Esophagus muscularis mucosa (tissue), 4 donors: ENCODE results near the gene MACROD2. TPM values are rescaled to one million over a fixed set of nuclear protein-coding genes. Genes with fewer than 3 reads are reported as not detected.

Experiments used
- DNase-seq: peaks from one replicate; pipeline ENCODE4 v3.0.0-alpha.2; 2017; ENCODE audit errors: extremely low spot score
- H3K27ac ChIP-seq, 4 donors: fragments of 200-600 bp; sonication (generic); replicated peaks in 1 of 4; 1 replicate in 3 of 4; 2 replicates in 1 of 4; pipeline ENCODE4 v1.5.1; 2016 to 2019; ENCODE audit warnings: mild to moderate bottlenecking in 1 of 4
- H3K27me3 ChIP-seq, 4 donors: fragments of 200-600 bp; sonication (generic); one replicate each; pipeline versions ENCODE4 v1.5.1 to v1.6.0; 2016 to 2019
- H3K36me3 ChIP-seq, 4 donors: fragments of 200-600 bp; sonication (generic); one replicate each; pipeline ENCODE4 v1.5.1; 2016 to 2019
- H3K4me1 ChIP-seq, 4 donors: fragments of 200-600 bp; sonication (generic); one replicate each; pipeline ENCODE4 v1.5.1; 2016 to 2019
- H3K4me3 ChIP-seq, 4 donors: fragments of 200-600 bp; sonication (generic); 1 replicate in 2 of 4; 2 replicates in 2 of 4; pipeline ENCODE4 v1.5.1; 2016 to 2019; ENCODE audit warnings: mild to moderate bottlenecking in 4 of 4, moderate library complexity in 1 of 4
- H3K9me3 ChIP-seq, 4 donors: fragments of 200-600 bp; sonication (generic); 1 replicate in 3 of 4; 2 replicates in 1 of 4; pipeline ENCODE4 v1.5.1; 2016 to 2019
- EP300 ChIP-seq: sonication (generic); formaldehyde crosslinking; IDR thresholded peaks from one replicate; pipeline ENCODE4 v1.6.1; 2017; ENCODE audit warnings: antibody characterized with exemption
- POLR2A ChIP-seq: fragments of 450-650 bp; IDR thresholded peaks from one replicate; pipeline ENCODE4 v1.6.1; 2017; ENCODE audit warnings: antibody characterized with exemption, moderate library complexity, mild to moderate bottlenecking, low read depth
- POLR2AphosphoS5 ChIP-seq, 2 donors: sonication (generic); formaldehyde crosslinking; IDR thresholded peaks; one replicate each; pipeline ENCODE4 v1.6.1; 2017; ENCODE audit warnings: antibody characterized with exemption in 2 of 2
- WGBS: methylation state at CpG from one replicate; pipeline ENCODE4 v1.1.5; 2018; 5-methylcytosine and 5-hydroxymethylcytosine counted together
- intact Hi-C: fragments of 100-400 bp; cut with DNase I; formaldehyde crosslinking; loops from one replicate; pipeline ENCODE4 v1.15.1; 2023
- total RNA-seq, 4 donors: library from RNA; depleted of rRNA; stranded (reverse); fragments of >200 nt; gene quantifications; one replicate each; pipeline versions ENCODE4 v1.1.0 to v1.2.1, GENCODE V29; 2016
- TF ChIP-seq, protein P1 (sequence below), 3 experiments: fragments of 200-600 bp in 2 of 3; fragments of 450-650 bp in 1 of 3; sonication (generic) in 2 of 3; IDR thresholded peaks; one replicate each; pipeline ENCODE4 v1.5.1; 2017 to 2019; ENCODE audit warnings: antibody characterized with exemption in 3 of 3, mild to moderate bottlenecking in 2 of 3, moderate library complexity in 1 of 3

MACROD2 gene
- total RNA-seq, 4 donors from 2014 or later, result 1.4 to 3.6 (median 2.6) TPM

DNA sequence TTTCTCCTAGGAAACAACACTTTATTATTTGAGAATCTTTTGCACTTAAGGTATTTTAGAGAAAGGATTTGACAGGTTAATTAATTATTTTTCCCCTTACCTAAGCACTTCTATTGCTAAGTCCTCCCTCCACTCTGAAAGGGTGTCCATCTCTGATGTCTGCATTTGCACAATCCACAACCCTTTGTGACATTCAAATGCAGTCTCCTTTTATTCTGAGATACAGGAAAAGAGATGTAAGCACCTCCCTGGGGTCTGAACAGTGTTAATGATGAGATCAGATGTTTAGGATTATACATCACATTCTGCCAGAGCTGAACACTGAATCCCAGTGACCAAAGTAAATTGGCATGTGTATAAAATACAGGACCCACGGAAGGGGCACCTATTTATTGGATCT is 1206.3 kb downstream of the MACROD2 start:
- peaks cover 0 to 4% (median 0%) of the 10 kb centered on the region in 4 donors for H3K9me3 ChIP-seq

DNA sequence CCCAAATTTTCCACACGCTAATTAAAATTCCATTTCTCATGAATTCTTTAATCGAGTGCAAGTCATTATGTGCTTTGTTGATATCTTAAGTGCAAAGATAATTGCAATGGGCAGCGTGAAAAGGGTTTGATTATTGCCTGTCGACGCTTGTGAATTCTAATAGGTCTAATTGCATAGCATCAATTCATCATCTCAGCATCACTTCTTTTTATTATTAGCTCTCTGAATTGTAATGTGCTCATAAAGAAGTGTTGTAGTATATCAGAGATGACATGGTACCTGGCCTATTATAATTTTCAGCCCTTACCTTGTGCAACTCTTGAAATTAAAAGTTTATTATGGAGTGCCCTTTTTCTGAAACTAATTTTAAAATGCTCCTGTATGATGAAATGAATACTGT is 1208.9 kb downstream of the MACROD2 start:
- 90% methylated on average over 5 of the region's 5 CpGs for WGBS
- intact Hi-C loops, result no loop called here
- H3K36me3 ChIP-seq, result no peaks in the 10 kb centered on the region
- H3K9me3 ChIP-seq, result peaks cover 0 to 9% (median 2%) of the 10 kb centered on the region in 4 donors
- no peak overlapping the region for H3K4me3 ChIP-seq
- H3K4me1 ChIP-seq, result no peaks in the 10 kb centered on the region
- H3K27ac ChIP-seq, result no peak overlapping the region
- no peaks in the 10 kb centered on the region for H3K27me3 ChIP-seq
- no peak for TF ChIP-seq POLR2AphosphoS5 (IDR thresholded peaks at IDR 0.05)
- no peak for TF ChIP-seq EP300
- no peak for TF ChIP-seq POLR2A
- TF ChIP-seq, protein P1, sequence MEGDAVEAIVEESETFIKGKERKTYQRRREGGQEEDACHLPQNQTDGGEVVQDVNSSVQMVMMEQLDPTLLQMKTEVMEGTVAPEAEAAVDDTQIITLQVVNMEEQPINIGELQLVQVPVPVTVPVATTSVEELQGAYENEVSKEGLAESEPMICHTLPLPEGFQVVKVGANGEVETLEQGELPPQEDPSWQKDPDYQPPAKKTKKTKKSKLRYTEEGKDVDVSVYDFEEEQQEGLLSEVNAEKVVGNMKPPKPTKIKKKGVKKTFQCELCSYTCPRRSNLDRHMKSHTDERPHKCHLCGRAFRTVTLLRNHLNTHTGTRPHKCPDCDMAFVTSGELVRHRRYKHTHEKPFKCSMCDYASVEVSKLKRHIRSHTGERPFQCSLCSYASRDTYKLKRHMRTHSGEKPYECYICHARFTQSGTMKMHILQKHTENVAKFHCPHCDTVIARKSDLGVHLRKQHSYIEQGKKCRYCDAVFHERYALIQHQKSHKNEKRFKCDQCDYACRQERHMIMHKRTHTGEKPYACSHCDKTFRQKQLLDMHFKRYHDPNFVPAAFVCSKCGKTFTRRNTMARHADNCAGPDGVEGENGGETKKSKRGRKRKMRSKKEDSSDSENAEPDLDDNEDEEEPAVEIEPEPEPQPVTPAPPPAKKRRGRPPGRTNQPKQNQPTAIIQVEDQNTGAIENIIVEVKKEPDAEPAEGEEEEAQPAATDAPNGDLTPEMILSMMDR (IDR thresholded peaks at IDR 0.05), result no peak
- no peak for DNase-seq

More for the DNA sequence above, 1206.3 kb downstream of the MACROD2 start:
- TF ChIP-seq, protein P1 (IDR thresholded peaks at IDR 0.05), result no peak
- TF ChIP-seq POLR2AphosphoS5 (IDR thresholded peaks at IDR 0.05) (no peak), POLR2A (no peak), EP300 (no peak)
- Histone ChIP-seq H3K4me3 (no peak overlapping the region), H3K27me3 (no peaks in the 10 kb centered on the region), H3K36me3 (no peaks in the 10 kb centered on the region), H3K4me1 (no peaks in the 10 kb centered on the region), H3K27ac (no peak overlapping the region)
- DNase-seq, result no peak
- WGBS, result 81% methylated on average over 1 of the region's 1 CpG
- intact Hi-C loops, result no loop called here

GRCh38 chr20:15205028-15205427 is 1209.7 kb downstream of the MACROD2 start:
- no peak for TF ChIP-seq POLR2AphosphoS5 (IDR thresholded peaks at IDR 0.05)
- TF ChIP-seq, protein P1 (IDR thresholded peaks at IDR 0.05), result no peak
- no peak for TF ChIP-seq EP300
- no peak for TF ChIP-seq POLR2A
- H3K4me3 ChIP-seq, result no peak overlapping the region
- 70% methylated on average over 2 of the region's 2 CpGs for WGBS
- no peak for DNase-seq
- intact Hi-C loops, result no loop called here
- H3K27ac ChIP-seq, result no peak overlapping the region
- H3K9me3 ChIP-seq, result peaks cover 0 to 9% (median 2%) of the 10 kb centered on the region in 4 donors
- no peaks in the 10 kb centered on the region for H3K4me1 ChIP-seq
- no peaks in the 10 kb centered on the region for H3K27me3 ChIP-seq
- H3K36me3 ChIP-seq, result no peaks in the 10 kb centered on the region

DNA sequence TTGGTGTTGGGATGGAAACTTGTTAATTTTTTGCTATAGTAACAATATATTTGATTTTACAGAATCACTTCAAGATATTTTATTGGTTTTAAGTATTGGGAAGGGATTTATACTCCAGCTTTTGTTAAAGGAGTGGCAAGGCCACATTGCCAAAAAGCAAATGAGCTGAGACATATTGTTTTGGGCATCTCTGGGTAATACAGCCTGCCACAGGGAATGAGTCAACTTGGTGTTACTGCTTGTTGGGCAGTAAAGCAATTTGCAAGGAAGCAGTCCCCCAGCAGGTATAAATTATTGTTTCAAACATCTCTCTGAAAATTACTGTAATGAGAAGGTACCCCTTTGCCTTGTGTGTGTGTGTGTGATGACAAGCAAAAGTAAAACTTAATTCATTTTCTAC is 1210.4 kb downstream of the MACROD2 start:
- no peak for TF ChIP-seq EP300
- no peak for TF ChIP-seq POLR2AphosphoS5 (IDR thresholded peaks at IDR 0.05)
- TF ChIP-seq POLR2A, result no peak
- TF ChIP-seq, protein P1 (IDR thresholded peaks at IDR 0.05), result no peak
- no peak overlapping the region for H3K27ac ChIP-seq
- no peaks in the 10 kb centered on the region for H3K4me1 ChIP-seq
- no peaks in the 10 kb centered on the region for H3K27me3 ChIP-seq
- H3K4me3 ChIP-seq, result no peak overlapping the region
- H3K9me3 ChIP-seq, result peaks cover 0 to 9% (median 2%) of the 10 kb centered on the region in 4 donors
- DNase-seq, result no peak
- intact Hi-C loops, result no loop called here
- H3K36me3 ChIP-seq, result no peaks in the 10 kb centered on the region

GRCh38 chr20:15209537-15209936 is 1214.2 kb downstream of the MACROD2 start:
- Histone ChIP-seq H3K9me3 (peaks cover 0 to 4% (median 2%) of the 10 kb centered on the region in 4 donors), H3K27me3 (no peaks in the 10 kb centered on the region), H3K27ac (no peak overlapping the region), H3K4me1 (no peaks in the 10 kb centered on the region), H3K4me3 (no peak overlapping the region), H3K36me3 (no peaks in the 10 kb centered on the region)
- intact Hi-C loops, result no loop called here
- no peak for DNase-seq
- TF ChIP-seq POLR2A, result no peak
- TF ChIP-seq POLR2AphosphoS5 (IDR thresholded peaks at IDR 0.05), result no peak
- TF ChIP-seq, protein P1 (IDR thresholded peaks at IDR 0.05), result no peak
- no peak for TF ChIP-seq EP300
- WGBS, result 94% methylated on average over 1 of the region's 1 CpG
